Keratinocyte (primary cell): Measurements from ENCODE around the gene BLTP2. TPM values are rescaled to one million over a fixed set of nuclear protein-coding genes. Genes with fewer than 3 reads are reported as not detected.

Experiments used
- DNase-seq: peaks from one replicate; pipeline ENCODE4 v3.0.0-alpha.2; 2011; ENCODE audit warnings: low read depth, missing footprints, low spot score
- FAIRE-seq: peaks from 2 replicates; lab custom pipeline; 2011; peaks lifted over from hg19 to GRCh38; lab: Jason Lieb, UNC
- H2AFZ ChIP-seq: 2 replicates; pipeline ENCODE4 v1.6.0; 2012; ENCODE audit warnings: low read length, control low read depth, inconsistent platforms; ENCODE audit not compliant: control insufficient read depth
- H3K27ac ChIP-seq: 2 replicates; pipeline ENCODE4 v1.5.1; 2011; ENCODE audit warnings: low read length; ENCODE audit not compliant: control insufficient read depth, insufficient read depth
- H3K27me3 ChIP-seq: 3 replicates; pipeline ENCODE4 v1.6.0; 2011; ENCODE audit warnings: low read length; ENCODE audit not compliant: control insufficient read depth, insufficient read depth; ENCODE audit errors: extremely low read depth
- H3K36me3 ChIP-seq, 2 experiments: 2 replicates in 1 of 2; 3 replicates in 1 of 2; pipeline ENCODE4 v1.5.1; 2011; ENCODE audit warnings: low read length in 2 of 2, mild to moderate bottlenecking in 1 of 2; ENCODE audit not compliant: control insufficient read depth in 2 of 2, insufficient read depth in 2 of 2; ENCODE audit errors: extremely low read depth in 1 of 2
- H3K4me1 ChIP-seq: 3 replicates; pipeline ENCODE4 v1.5.1; 2011; ENCODE audit warnings: low read length; ENCODE audit not compliant: control insufficient read depth, insufficient read depth; ENCODE audit errors: extremely low read depth
- H3K4me2 ChIP-seq: 3 replicates; pipeline ENCODE4 v1.6.0; 2011; ENCODE audit warnings: low read depth, low read length; ENCODE audit not compliant: control insufficient read depth, insufficient read depth; ENCODE audit errors: extremely low read depth
- H3K4me3 ChIP-seq, 3 experiments: fragments of 200-600 bp in 1 of 3; sonication (generic) in 1 of 3; 2 replicates in 2 of 3; 3 replicates in 1 of 3; pipeline ENCODE4 v1.5.1; 2011 to 2016; ENCODE audit warnings: low read length in 3 of 3, mild to moderate bottlenecking in 3 of 3, control low read depth in 2 of 3, inconsistent platforms in 1 of 3, low read depth in 1 of 3, mixed read lengths in 1 of 3, mixed run types in 1 of 3, moderate library complexity in 1 of 3; ENCODE audit not compliant: control insufficient read depth in 2 of 3, insufficient read depth in 2 of 3; ENCODE audit errors: extremely low read depth in 1 of 3
- H3K79me2 ChIP-seq: 2 replicates; pipeline ENCODE4 v1.6.0; 2012; ENCODE audit warnings: low read length; ENCODE audit not compliant: control insufficient read depth, insufficient read depth
- H3K9ac ChIP-seq: 3 replicates; pipeline ENCODE4 v1.6.0; 2011; ENCODE audit warnings: low read length; ENCODE audit not compliant: control insufficient read depth, insufficient read depth; ENCODE audit errors: extremely low read depth
- H3K9me1 ChIP-seq: 3 replicates; pipeline ENCODE4 v1.6.0; 2011; ENCODE audit warnings: low read length; ENCODE audit not compliant: control insufficient read depth, insufficient read depth; ENCODE audit errors: extremely low read depth
- H3K9me3 ChIP-seq: 2 replicates; pipeline ENCODE4 v1.5.1; 2012; ENCODE audit warnings: low read depth, low read length; ENCODE audit not compliant: control insufficient read depth
- H4K20me1 ChIP-seq: 3 replicates; pipeline ENCODE4 v1.6.0; 2011; ENCODE audit warnings: low read length; ENCODE audit not compliant: control insufficient read depth, insufficient read depth; ENCODE audit errors: extremely low read depth
- EZH2 ChIP-seq: IDR thresholded peaks from one replicate; pipeline ENCODE4 v1.6.1; 2012; ENCODE audit warnings: inconsistent platforms, mild to moderate bottlenecking, low read length, moderate library complexity
- dilution Hi-C: fragments of 300-500 bp; cut with MboI; formaldehyde crosslinking; loops from one replicate; pipeline ENCODE4 v1.7.0; 2020; ENCODE audit warnings: low sequenced_read_pairs; ENCODE audit not compliant: extremely low pct_ligation_motif_present
- polyA plus RNA-seq, 5 experiments: library from polyadenylated mRNA; depleted of rRNA in 3 of 5; stranded (reverse) in 3 of 5; stranded (forward) in 1 of 5; unstranded in 1 of 5; fragments of >200 nt; gene quantifications; 1 replicate in 1 of 5; 2 replicates in 3 of 5; 3 replicates in 1 of 5; pipeline versions ENCODE4 v1.2.1 to v1.2.3, GENCODE V29; 2011 to 2012; ENCODE audit warnings: missing spikeins in 2 of 5, low read depth in 1 of 5, low replicate concordance in 1 of 5
- TF ChIP-seq, protein P1 (sequence below), 3 experiments: IDR thresholded peaks in 1 of 3; conservative IDR thresholded peaks in 1 of 3; optimal IDR thresholded peaks in 1 of 3; 2 replicates in 2 of 3; 3 replicates in 1 of 3; pipeline versions ENCODE3 to v1.5.1; 2011; ENCODE audit warnings: low read length in 3 of 3, mild to moderate bottlenecking in 3 of 3, moderate library complexity in 2 of 3, control low read depth in 1 of 3, inconsistent platforms in 1 of 3; ENCODE audit not compliant: insufficient read depth in 2 of 3; ENCODE audit errors: extremely low read depth in 1 of 3

Gene BLTP2
- polyA plus RNA-seq, 1 donor (not counting 4 experiments of a cell fraction or from before 2014, with no cell fraction given), result 98.2 TPM

DNA sequence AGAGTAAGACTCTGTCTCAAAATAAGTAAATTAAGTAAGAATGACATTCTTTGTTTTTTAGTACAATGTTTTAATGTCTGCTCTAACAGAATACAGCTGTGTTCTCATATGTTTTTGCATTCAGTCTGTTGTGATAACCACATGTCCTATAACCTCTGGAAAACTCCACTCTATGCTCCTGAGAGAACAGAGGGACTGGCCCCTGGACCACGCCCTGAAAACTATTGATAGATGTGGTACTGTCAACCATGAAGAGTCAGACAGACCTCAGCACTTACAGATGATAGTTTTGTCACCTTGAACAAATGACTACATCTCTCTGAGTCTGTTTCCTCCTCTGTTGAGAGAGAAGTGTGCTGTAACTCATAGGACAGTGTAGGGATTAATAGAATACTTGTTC is 25.0 kb upstream of the BLTP2 start:
- Histone ChIP-seq H3K36me3 (peaks cover 28 to 31% of the 10 kb centered on the region in 2 experiments), H3K27ac (no peak overlapping the region), H3K27me3 (no peaks in the 10 kb centered on the region), H3K9ac (no peak overlapping the region), H3K4me2 (no peak overlapping the region), H3K4me3 (no peak overlapping the region), H3K79me2 (peaks cover 42% of the 10 kb centered on the region), H2AFZ (no peak overlapping the region), H4K20me1 (peaks cover 8% of the 10 kb centered on the region), H3K4me1 (peaks cover 11% of the 10 kb centered on the region), H3K9me3 (no peaks in the 10 kb centered on the region), H3K9me1 (peaks cover 3% of the 10 kb centered on the region)
- DNase-seq (no peak), FAIRE-seq (no peak)
- no peak for TF ChIP-seq EZH2
- TF ChIP-seq, protein P1, sequence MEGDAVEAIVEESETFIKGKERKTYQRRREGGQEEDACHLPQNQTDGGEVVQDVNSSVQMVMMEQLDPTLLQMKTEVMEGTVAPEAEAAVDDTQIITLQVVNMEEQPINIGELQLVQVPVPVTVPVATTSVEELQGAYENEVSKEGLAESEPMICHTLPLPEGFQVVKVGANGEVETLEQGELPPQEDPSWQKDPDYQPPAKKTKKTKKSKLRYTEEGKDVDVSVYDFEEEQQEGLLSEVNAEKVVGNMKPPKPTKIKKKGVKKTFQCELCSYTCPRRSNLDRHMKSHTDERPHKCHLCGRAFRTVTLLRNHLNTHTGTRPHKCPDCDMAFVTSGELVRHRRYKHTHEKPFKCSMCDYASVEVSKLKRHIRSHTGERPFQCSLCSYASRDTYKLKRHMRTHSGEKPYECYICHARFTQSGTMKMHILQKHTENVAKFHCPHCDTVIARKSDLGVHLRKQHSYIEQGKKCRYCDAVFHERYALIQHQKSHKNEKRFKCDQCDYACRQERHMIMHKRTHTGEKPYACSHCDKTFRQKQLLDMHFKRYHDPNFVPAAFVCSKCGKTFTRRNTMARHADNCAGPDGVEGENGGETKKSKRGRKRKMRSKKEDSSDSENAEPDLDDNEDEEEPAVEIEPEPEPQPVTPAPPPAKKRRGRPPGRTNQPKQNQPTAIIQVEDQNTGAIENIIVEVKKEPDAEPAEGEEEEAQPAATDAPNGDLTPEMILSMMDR (optimal IDR thresholded peaks at IDR 0.05 in 1 of 3, IDR thresholded peaks at IDR 0.05 in 1 of 3, conservative IDR thresholded peaks at IDR 0.05 in 1 of 3; ENCODE audit: extremely low read depth in 1 of 3, insufficient read depth in 2 of 3, low read length in 3 of 3), result no peak
- dilution Hi-C loops, result no loop called here

DNA sequence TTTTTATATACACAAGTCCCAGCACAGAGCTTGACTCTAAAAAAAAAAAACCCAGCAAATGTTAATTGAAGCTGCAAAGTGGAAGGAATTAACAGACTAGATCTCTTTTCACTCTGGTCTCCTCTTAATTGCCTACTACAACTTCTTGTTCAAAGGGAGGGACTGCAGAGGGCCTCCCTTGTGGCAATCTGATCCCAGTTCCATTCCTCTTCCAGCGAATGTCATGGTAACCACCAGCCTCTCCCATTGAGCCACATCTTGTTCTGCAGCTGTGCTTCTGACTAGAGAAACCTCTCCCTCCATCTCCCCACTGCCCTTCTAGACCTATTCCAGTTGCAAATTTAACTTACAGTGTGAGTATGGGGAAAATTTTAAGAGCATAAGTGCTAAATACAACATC is 22.9 kb upstream of the BLTP2 start:
- H3K36me3 ChIP-seq, result peaks cover 13 to 15% of the 10 kb centered on the region in 2 experiments
- TF ChIP-seq EZH2, result no peak
- TF ChIP-seq, protein P1 (optimal IDR thresholded peaks at IDR 0.05 in 1 of 3, IDR thresholded peaks at IDR 0.05 in 1 of 3, conservative IDR thresholded peaks at IDR 0.05 in 1 of 3; ENCODE audit: extremely low read depth in 1 of 3, insufficient read depth in 2 of 3, low read length in 3 of 3), result no peak
- peaks cover 62% of the 10 kb centered on the region for H3K79me2 ChIP-seq
- H4K20me1 ChIP-seq, result peaks cover 8% of the 10 kb centered on the region
- dilution Hi-C loops, result no loop called here
- H3K4me3 ChIP-seq, result no peak overlapping the region
- FAIRE-seq, result no peak
- peak overlapping the region; percentile 12 for H3K4me2 ChIP-seq
- no peak for DNase-seq
- no peak overlapping the region for H3K9ac ChIP-seq
- no peaks in the 10 kb centered on the region for H3K27me3 ChIP-seq
- peaks cover 17% of the 10 kb centered on the region for H3K4me1 ChIP-seq
- H3K9me3 ChIP-seq, result no peaks in the 10 kb centered on the region
- no peak overlapping the region for H3K27ac ChIP-seq
- H3K9me1 ChIP-seq, result peaks cover 3% of the 10 kb centered on the region
- H2AFZ ChIP-seq, result no peak overlapping the region
